ENCODE results near the gene EVA1C. TPM values are rescaled to one million over a fixed set of nuclear protein-coding genes. Genes with fewer than 3 reads are reported as not detected.
"Not testable (repeated sequence)": the region's sequence is repeated elsewhere in the genome, so short reads cannot be mapped to it uniquely, and the experiment has no call there.

The EVA1C gene
- total and polyA plus RNA-seq, 4 donors, result 5.6 to 13.4 (median 10.7) TPM

GRCh38 chr21:32432982-32433660 is 20.6 kb downstream of the EVA1C start:
- not testable (repeated sequence) for H3K27ac ChIP-seq (ENCODE audit: low read depth, low read length); DNase-seq (ENCODE audit: low read depth in 4 of 6, low spot score in 6 of 6); H3K4me3 ChIP-seq (ENCODE audit: low read depth, low read length); H3K36me3 ChIP-seq (ENCODE audit: control insufficient read depth, insufficient read depth, low read length); H3K4me1 ChIP-seq (ENCODE audit: control insufficient read depth, insufficient read depth, low read length); H3K27me3 ChIP-seq (ENCODE audit: control insufficient read depth, insufficient read depth, low read length); H3K9me3 ChIP-seq (ENCODE audit: control insufficient read depth, insufficient read depth, low read length)
- 90% methylated on average over 9 of the region's 15 CpGs for WGBS (ENCODE audit: insufficient coverage)

- no peak for DNase-seq (ENCODE audit: low read depth in 4 of 6, low spot score in 6 of 6)
- no peaks in the 10 kb centered on the region for H3K36me3 ChIP-seq (ENCODE audit: control insufficient read depth, insufficient read depth, low read length)
- H3K4me1 ChIP-seq (ENCODE audit: control insufficient read depth, insufficient read depth, low read length), result no peaks in the 10 kb centered on the region
- no peaks in the 10 kb centered on the region for H3K9me3 ChIP-seq (ENCODE audit: control insufficient read depth, insufficient read depth, low read length)
- H3K4me3 ChIP-seq (ENCODE audit: low read depth, low read length), result no peak overlapping the region
- 86% methylated on average over 10 of the region's 12 CpGs for WGBS (ENCODE audit: insufficient coverage)
- H3K27ac ChIP-seq (ENCODE audit: low read depth, low read length), result no peak overlapping the region
- no peaks in the 10 kb centered on the region for H3K27me3 ChIP-seq (ENCODE audit: control insufficient read depth, insufficient read depth, low read length)
These were observed 25.2 kb downstream of the EVA1C start for GRCh38 chr21:32437729-32438128.

- 91% methylated on average over 5 of the region's 8 CpGs for WGBS (ENCODE audit: insufficient coverage)
- Histone ChIP-seq H3K4me1 (ENCODE audit: control insufficient read depth, insufficient read depth, low read length) (no peaks in the 10 kb centered on the region), H3K36me3 (ENCODE audit: control insufficient read depth, insufficient read depth, low read length) (no peaks in the 10 kb centered on the region), H3K27me3 (ENCODE audit: control insufficient read depth, insufficient read depth, low read length) (no peaks in the 10 kb centered on the region), H3K27ac (ENCODE audit: low read depth, low read length) (no peak overlapping the region), H3K4me3 (ENCODE audit: low read depth, low read length) (no peak overlapping the region), H3K9me3 (ENCODE audit: control insufficient read depth, insufficient read depth, low read length) (peaks cover 1% of the 10 kb centered on the region)
- no peak for DNase-seq (ENCODE audit: low read depth in 4 of 6, low spot score in 6 of 6)
These were observed 30.2 kb downstream of the EVA1C start for GRCh38 chr21:32442566-32443318.

GRCh38 chr21:32445101-32445500 is 32.6 kb downstream of the EVA1C start:
- H3K27ac ChIP-seq (ENCODE audit: low read depth, low read length), result no peak overlapping the region
- no peaks in the 10 kb centered on the region for H3K36me3 ChIP-seq (ENCODE audit: control insufficient read depth, insufficient read depth, low read length)
- WGBS (ENCODE audit: insufficient coverage), result 100% methylated on average over 3 of the region's 6 CpGs
- no peaks in the 10 kb centered on the region for H3K4me1 ChIP-seq (ENCODE audit: control insufficient read depth, insufficient read depth, low read length)
- peaks cover 1% of the 10 kb centered on the region for H3K9me3 ChIP-seq (ENCODE audit: control insufficient read depth, insufficient read depth, low read length)
- no peak overlapping the region for H3K4me3 ChIP-seq (ENCODE audit: low read depth, low read length)
- H3K27me3 ChIP-seq (ENCODE audit: control insufficient read depth, insufficient read depth, low read length), result no peaks in the 10 kb centered on the region
- DNase-seq (ENCODE audit: low read depth in 4 of 6, low spot score in 6 of 6), result no peak

- not testable (repeated sequence) for H3K4me1 ChIP-seq (ENCODE audit: control insufficient read depth, insufficient read depth, low read length); H3K27ac ChIP-seq (ENCODE audit: low read depth, low read length); H3K27me3 ChIP-seq (ENCODE audit: control insufficient read depth, insufficient read depth, low read length); H3K36me3 ChIP-seq (ENCODE audit: control insufficient read depth, insufficient read depth, low read length); DNase-seq (ENCODE audit: low read depth in 4 of 6, low spot score in 6 of 6); H3K9me3 ChIP-seq (ENCODE audit: control insufficient read depth, insufficient read depth, low read length); H3K4me3 ChIP-seq (ENCODE audit: low read depth, low read length)
- 88% methylated on average over 3 of the region's 3 CpGs for WGBS (ENCODE audit: insufficient coverage)
These were observed 33.9 kb downstream of the EVA1C start for GRCh38 chr21:32446440-32446839.

GRCh38 chr21:32447224-32447623 is 34.7 kb downstream of the EVA1C start:
- Histone ChIP-seq H3K4me1 (ENCODE audit: control insufficient read depth, insufficient read depth, low read length) (no peaks in the 10 kb centered on the region), H3K27ac (ENCODE audit: low read depth, low read length) (no peak overlapping the region), H3K4me3 (ENCODE audit: low read depth, low read length) (no peak overlapping the region), H3K9me3 (ENCODE audit: control insufficient read depth, insufficient read depth, low read length) (peaks cover 1% of the 10 kb centered on the region), H3K27me3 (ENCODE audit: control insufficient read depth, insufficient read depth, low read length) (no peaks in the 10 kb centered on the region), H3K36me3 (ENCODE audit: control insufficient read depth, insufficient read depth, low read length) (no peaks in the 10 kb centered on the region)
- DNase-seq (ENCODE audit: low read depth in 4 of 6, low spot score in 6 of 6), result no peak
- 100% methylated on average over 1 of the region's 5 CpGs for WGBS (ENCODE audit: insufficient coverage)

GRCh38 chr21:32448803-32449594 is 36.5 kb downstream of the EVA1C start:
- no peaks in the 10 kb centered on the region for H3K4me1 ChIP-seq (ENCODE audit: control insufficient read depth, insufficient read depth, low read length)
- no peaks in the 10 kb centered on the region for H3K36me3 ChIP-seq (ENCODE audit: control insufficient read depth, insufficient read depth, low read length)
- H3K27me3 ChIP-seq (ENCODE audit: control insufficient read depth, insufficient read depth, low read length), result no peaks in the 10 kb centered on the region
- WGBS (ENCODE audit: insufficient coverage), result 80% methylated on average over 2 of the region's 6 CpGs
- H3K4me3 ChIP-seq (ENCODE audit: low read depth, low read length), result no peak overlapping the region
- peaks cover 1% of the 10 kb centered on the region for H3K9me3 ChIP-seq (ENCODE audit: control insufficient read depth, insufficient read depth, low read length)
- H3K27ac ChIP-seq (ENCODE audit: low read depth, low read length), result no peak overlapping the region
- no peak for DNase-seq (ENCODE audit: low read depth in 4 of 6, low spot score in 6 of 6)

- not testable (repeated sequence) for H3K27ac ChIP-seq (ENCODE audit: low read depth, low read length); H3K9me3 ChIP-seq (ENCODE audit: control insufficient read depth, insufficient read depth, low read length); H3K27me3 ChIP-seq (ENCODE audit: control insufficient read depth, insufficient read depth, low read length); H3K36me3 ChIP-seq (ENCODE audit: control insufficient read depth, insufficient read depth, low read length); H3K4me1 ChIP-seq (ENCODE audit: control insufficient read depth, insufficient read depth, low read length); H3K4me3 ChIP-seq (ENCODE audit: low read depth, low read length); DNase-seq (ENCODE audit: low read depth in 4 of 6, low spot score in 6 of 6)
- WGBS (ENCODE audit: insufficient coverage), result 83% methylated on average over 7 of the region's 14 CpGs
These were observed 38.6 kb downstream of the EVA1C start for GRCh38 chr21:32450881-32451701.

- H3K9me3 ChIP-seq (ENCODE audit: control insufficient read depth, insufficient read depth, low read length); H3K36me3 ChIP-seq (ENCODE audit: control insufficient read depth, insufficient read depth, low read length); H3K4me3 ChIP-seq (ENCODE audit: low read depth, low read length); H3K27ac ChIP-seq (ENCODE audit: low read depth, low read length); DNase-seq (ENCODE audit: low read depth in 4 of 6, low spot score in 6 of 6); H3K4me1 ChIP-seq (ENCODE audit: control insufficient read depth, insufficient read depth, low read length); H3K27me3 ChIP-seq (ENCODE audit: control insufficient read depth, insufficient read depth, low read length): not testable (repeated sequence)
- 94% methylated on average over 3 of the region's 8 CpGs for WGBS (ENCODE audit: insufficient coverage)
These were observed 39.7 kb downstream of the EVA1C start for GRCh38 chr21:32452191-32452590.

Data from spinal cord (tissue), 10 donors.